IMR-90 (cell line): ENCODE measurements around the gene SLAMF1. TPM values are rescaled to one million over a fixed set of nuclear protein-coding genes. Genes with fewer than 3 reads are reported as not detected.

Experiments
- ATAC-seq: fragments of 200-7000 bp; cut with Tn5 transposase; 2 replicates; pipeline ENCODE4 v1.9.1; 2020; ENCODE audit warnings: low read depth, mild to moderate bottlenecking, moderate library complexity
- BruUV-seq: library from RNA; stranded (reverse); fragments of 400-500 nt; replicated peaks from 2 replicates; lab custom pipeline; 2021; lab: Mats Ljungman, UMichigan
- CTCF ChIA-PET: fragments of 300-600 bp; formaldehyde crosslinking; extraction: SDS; loops from one replicate; lab custom pipeline; 2021; ENCODE audit warnings: antibody characterized with exemption; lab: Yijun Ruan, JAX
- POLR2A ChIA-PET: fragments of 300-600 bp; sonication (Branson Sonifier 250); formaldehyde crosslinking; loops from one replicate; lab custom pipeline; 2022; ENCODE audit warnings: antibody characterized with exemption; ENCODE audit not compliant: unreplicated experiment; lab: Charles Lee
- DNase-seq: peaks from one replicate; pipeline ENCODE4 v3.0.0; 2013
- H2AFZ ChIP-seq: replicated peaks from 2 replicates; pipeline ENCODE3; 2013; ENCODE audit warnings: low read length, mild to moderate bottlenecking; ENCODE audit not compliant: poor library complexity
- H2AK5ac ChIP-seq: 2 replicates; pipeline ENCODE4 v1.6.1; 2013; ENCODE audit warnings: low read depth, low read length, inconsistent platforms
- H2AK9ac ChIP-seq: replicated peaks from 2 replicates; pipeline ENCODE3; 2013; ENCODE audit warnings: mild to moderate bottlenecking, low read depth, low read length, moderate library complexity; ENCODE audit not compliant: poor library complexity
- H2BK120ac ChIP-seq: 2 replicates; pipeline ENCODE4 v1.6.1; 2013; ENCODE audit warnings: low read depth, low read length, inconsistent platforms
- H2BK15ac ChIP-seq: 3 replicates; pipeline ENCODE4 v1.6.1; 2013; ENCODE audit warnings: low read depth, low read length, inconsistent platforms
- H2BK20ac ChIP-seq: 2 replicates; pipeline ENCODE4 v1.6.1; 2013; ENCODE audit warnings: low read depth, mild to moderate bottlenecking, inconsistent platforms, low read length, moderate library complexity
- H2BK5ac ChIP-seq: 2 replicates; pipeline ENCODE4 v1.6.1; 2013; ENCODE audit warnings: mild to moderate bottlenecking, low read depth, low read length, inconsistent platforms; ENCODE audit not compliant: poor library complexity, severe bottlenecking
- H3K14ac ChIP-seq: replicated peaks from 2 replicates; pipeline ENCODE4 v1.6.1; 2013; ENCODE audit warnings: low read depth, low read length, inconsistent platforms
- H3K18ac ChIP-seq: 2 replicates; pipeline ENCODE4 v1.6.1; 2013; ENCODE audit warnings: low read depth, low read length, control low read depth
- H3K23ac ChIP-seq: 2 replicates; pipeline ENCODE4 v1.6.1; 2013; ENCODE audit warnings: low read depth, low read length, inconsistent platforms
- H3K27ac ChIP-seq: 2 replicates; pipeline ENCODE4 v1.5.1; 2013; ENCODE audit warnings: mild to moderate bottlenecking, control low read depth, low read length; ENCODE audit not compliant: insufficient read depth
- H3K27me3 ChIP-seq: 2 replicates; pipeline ENCODE4 v1.6.1; 2013; ENCODE audit warnings: low read length; ENCODE audit not compliant: control insufficient read depth, insufficient read depth
- H3K36me3 ChIP-seq: 2 replicates; pipeline ENCODE4 v1.6.1; 2013; ENCODE audit warnings: low read length, mixed read lengths; ENCODE audit not compliant: control insufficient read depth, insufficient read depth
- H3K4ac ChIP-seq: 2 replicates; pipeline ENCODE4 v1.6.1; 2013; ENCODE audit warnings: low read depth, low read length, inconsistent platforms
- H3K4me1 ChIP-seq: 2 replicates; pipeline ENCODE4 v1.6.1; 2013; ENCODE audit warnings: low read length, mixed read lengths; ENCODE audit not compliant: control insufficient read depth, insufficient read depth
- H3K4me2 ChIP-seq: 2 replicates; pipeline ENCODE4 v1.6.1; 2013; ENCODE audit warnings: low read depth, mild to moderate bottlenecking, control low read depth, low read length, moderate library complexity
- H3K4me3 ChIP-seq: 2 replicates; pipeline ENCODE4 v1.5.1; 2013; ENCODE audit warnings: low read depth, mild to moderate bottlenecking, control low read depth, low read length, moderate library complexity; ENCODE audit not compliant: insufficient read depth
- H3K56ac ChIP-seq: 2 replicates; pipeline ENCODE4 v1.6.1; 2013; ENCODE audit warnings: low read length, inconsistent platforms; ENCODE audit not compliant: insufficient read depth; ENCODE audit errors: extremely low read depth
- H3K79me1 ChIP-seq, 2 experiments: 2 replicates each; pipeline ENCODE4 v1.6.1; 2013; ENCODE audit warnings: low read length in 2 of 2, inconsistent platforms in 1 of 2, low read depth in 1 of 2
- H3K9ac ChIP-seq: 2 replicates; pipeline ENCODE4 v1.6.1; 2013; ENCODE audit warnings: low read depth, low read length, control low read depth
- H3K9me1 ChIP-seq: 2 replicates; pipeline ENCODE4 v1.6.1; 2013; ENCODE audit warnings: low read length, inconsistent platforms; ENCODE audit not compliant: insufficient read depth
- H3K9me3 ChIP-seq: 2 replicates; pipeline ENCODE4 v1.6.1; 2013; ENCODE audit warnings: low read length; ENCODE audit not compliant: control insufficient read depth, insufficient read depth
- H4K20me1 ChIP-seq: 2 replicates; pipeline ENCODE4 v1.6.1; 2013; ENCODE audit warnings: low read length, inconsistent platforms; ENCODE audit not compliant: insufficient read depth
- H4K5ac ChIP-seq: 2 replicates; pipeline ENCODE4 v1.6.1; 2013; ENCODE audit warnings: mild to moderate bottlenecking, low read depth, low read length, control low read depth
- H4K8ac ChIP-seq, 2 experiments: 2 replicates each; pipeline ENCODE4 v1.6.1; 2013; ENCODE audit warnings: low read depth in 2 of 2, low read length in 2 of 2, control low read depth in 1 of 2, inconsistent platforms in 1 of 2
- H4K91ac ChIP-seq: 2 replicates; pipeline ENCODE4 v1.6.1; 2013; ENCODE audit warnings: low read depth, low read length, inconsistent platforms; ENCODE audit not compliant: insufficient read depth
- BHLHE40 ChIP-seq: fragments of 150-350 bp; IDR thresholded peaks from 2 replicates; pipeline ENCODE4 v1.6.1; 2016; ENCODE audit warnings: mild to moderate bottlenecking, low read depth, low read length
- CEBPB ChIP-seq: IDR thresholded peaks from 2 replicates; pipeline ENCODE4 v1.6.1; 2012; ENCODE audit warnings: low read depth, low read length, improper control_type of control experiment
- MAZ ChIP-seq: IDR thresholded peaks from 2 replicates; pipeline ENCODE4 v1.6.1; 2012; ENCODE audit warnings: low read depth, mild to moderate bottlenecking, low read length, improper control_type of control experiment, moderate library complexity, borderline replicate concordance
- WGBS, 2 experiments: methylation state at CpG; one replicate each; pipeline versions ENCODE4 v1.1.5 to v1.1.7; 2013; ENCODE audit warnings: missing lambda C conversion rate in 2 of 2; ENCODE audit not compliant: insufficient read length in 1 of 2; ENCODE audit errors: extremely low coverage in 2 of 2; 5-methylcytosine and 5-hydroxymethylcytosine counted together
- dilution Hi-C: fragments of 300-500 bp; cut with HindIII; formaldehyde crosslinking; loops from one replicate; pipeline ENCODE4 v1.14.3; 2018; ENCODE audit warnings: low sequenced_read_pairs; ENCODE audit not compliant: unreplicated experiment
- in situ Hi-C: fragments of 300-500 bp; cut with MboI; formaldehyde crosslinking; loops from 3 replicates; pipeline ENCODE4 v1.14.3; 2019; ENCODE audit warnings: low sequenced_read_pairs, inconsistent platforms, mixed read lengths
- intact Hi-C: fragments of 100-400 bp; cut with micrococcal nuclease; formaldehyde crosslinking; loops from 2 replicates; pipeline ENCODE4 v1.10.0; 2022
- polyA plus RNA-seq, 3 experiments: library from polyadenylated mRNA; depleted of rRNA; stranded (reverse); fragments of >200 nt; gene quantifications; 2 replicates each; pipeline ENCODE4 v1.2.3, GENCODE V29; 2012; ENCODE audit warnings: low replicate concordance in 1 of 3
- total RNA-seq: library from RNA; depleted of rRNA; stranded (reverse); fragments of >200 nt; gene quantifications from 2 replicates; pipeline ENCODE4 v1.2.3, GENCODE V29; 2012

SLAMF1 gene
- total and polyA plus RNA-seq, 2 of the 4 experiments (the other 2 are of a cell fraction): not detected

DNA sequence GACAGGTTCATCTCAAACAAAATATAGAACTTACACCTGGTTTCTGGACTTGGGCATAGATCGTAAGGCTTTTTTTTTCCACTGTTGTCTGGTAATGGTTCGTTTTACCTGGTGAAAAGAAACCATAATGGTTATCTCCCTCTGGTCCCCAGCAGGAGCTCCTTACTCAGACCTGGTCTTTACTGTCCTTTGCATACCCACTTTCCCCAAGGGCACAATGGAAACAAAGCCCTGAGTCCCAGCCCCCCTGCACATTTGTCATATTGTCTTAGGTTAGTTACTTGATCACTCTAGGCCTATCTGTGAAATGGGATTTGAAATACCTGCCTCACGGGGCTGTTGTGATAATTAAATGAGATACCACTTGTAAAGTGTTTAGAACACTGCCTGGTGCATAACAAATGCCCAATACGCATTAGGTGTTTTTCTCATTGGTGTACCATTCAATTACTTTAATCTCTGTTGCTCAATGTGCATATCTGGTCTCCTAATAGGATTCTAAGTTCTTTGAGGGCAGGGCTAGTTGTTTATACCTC, 27.0 kb downstream of the SLAMF1 start:
- no CpG with 5 or more reads among the region's 4 CpGs for WGBS, 2 experiments
- no peak overlapping the region for H4K8ac ChIP-seq
- TF ChIP-seq MAZ: no peak
- no peak for TF ChIP-seq BHLHE40
- no peak for TF ChIP-seq CEBPB
- no peak overlapping the region for H3K9ac ChIP-seq
- BruUV-seq: no TSS peak
- H2BK120ac ChIP-seq: no peak overlapping the region
- no peak overlapping the region for H3K4me2 ChIP-seq
- no peak overlapping the region for H2AK5ac ChIP-seq
- H2AFZ ChIP-seq: no peak overlapping the region
- no peak overlapping the region for H2BK20ac ChIP-seq
- in situ Hi-C loops (loop anchor here (25.0 kb wide), 1 partner anchor 433 kb away; the partner anchor contains the start of gene CASQ1), intact Hi-C loops (no loop called here), dilution Hi-C loops (no loop called here)
- no peaks in the 10 kb centered on the region for H3K9me1 ChIP-seq
- no peak overlapping the region for H2BK5ac ChIP-seq
- H4K20me1 ChIP-seq: no peaks in the 10 kb centered on the region
- H3K79me1 ChIP-seq: no peaks in the 10 kb centered on the region
- no peak overlapping the region for H3K18ac ChIP-seq
- no peak overlapping the region for H3K56ac ChIP-seq
- no peaks in the 10 kb centered on the region for H3K4me1 ChIP-seq
- no peak overlapping the region for H3K27ac ChIP-seq
- H2BK15ac ChIP-seq: no peak overlapping the region
- ATAC-seq: no peak
- no peak overlapping the region for H3K4me3 ChIP-seq
- H3K14ac ChIP-seq: no peak overlapping the region
- no peaks in the 10 kb centered on the region for H3K27me3 ChIP-seq
- H4K5ac ChIP-seq: no peak overlapping the region
- no peaks in the 10 kb centered on the region for H3K36me3 ChIP-seq
- POLR2A ChIA-PET: no interaction called here
- no peak overlapping the region for H3K4ac ChIP-seq
- no peak for DNase-seq
- no peak overlapping the region for H3K23ac ChIP-seq
- no peaks in the 10 kb centered on the region for H3K9me3 ChIP-seq
- CTCF ChIA-PET: no interaction called here
- H2AK9ac ChIP-seq: no peak overlapping the region
- no peak overlapping the region for H4K91ac ChIP-seq
